ENCODE data around the gene LINS1. TPM values are rescaled to one million over a fixed set of nuclear protein-coding genes. Genes with fewer than 3 reads are reported as not detected.

Gene LINS1
- polyA plus RNA-seq, 1 experiment: 12.6 TPM

- CTCF ChIA-PET: interaction anchor here (1.3 kb wide), 1 partner anchor 261 kb away, joined by 3 read pairs; no protein-coding TSS in a partner anchor
Observed at GRCh38 chr15:100612539-100612938, 10.6 kb upstream of the LINS1 start.

GRCh38 chr15:100602823-100603393, 924 bp upstream of the LINS1 start:
- no peak for TF ChIP-seq CTCF (IDR thresholded peaks at IDR 0.05; ENCODE audit: low read depth, low read length)
- Histone ChIP-seq H3K27me3 (ENCODE audit: control insufficient read depth, insufficient read depth, low read length) (no peaks in the 10 kb centered on the region), H3K9me3 (ENCODE audit: control insufficient read depth, insufficient read depth, low read length) (peaks cover 4% of the 10 kb centered on the region; the same call in 1 of the 2 replicates), H3K27ac (ENCODE audit: low read depth, low read length) (peak overlapping the region; percentile 39), H3K4me3 (ENCODE audit: low read depth, low read length) (peak overlapping the region; percentile 94)
- DNase-seq (ENCODE audit: low read depth, low spot score): no peak
- ChIA-PET POLR2A (no interaction called here), CTCF (interaction anchor here (0.6 to 1.7 kb wide), 4 partner anchors 31 to 270 kb away, joined by 3 to 4 read pairs (median 4); no protein-coding TSS in a partner anchor)

More at GRCh38 chr15:100612539-100612938, 10.6 kb upstream of the LINS1 start:
- no peak overlapping the region for H3K4me3 ChIP-seq (ENCODE audit: low read depth, low read length)
- no peaks in the 10 kb centered on the region for H3K9me3 ChIP-seq (ENCODE audit: control insufficient read depth, insufficient read depth, low read length)
- H3K27me3 ChIP-seq (ENCODE audit: control insufficient read depth, insufficient read depth, low read length): no peaks in the 10 kb centered on the region
- POLR2A ChIA-PET: no interaction called here
- TF ChIP-seq CTCF (IDR thresholded peaks at IDR 0.05; ENCODE audit: low read depth, low read length): no peak
- no peak overlapping the region for H3K27ac ChIP-seq (ENCODE audit: low read depth, low read length)
- no peak for DNase-seq (ENCODE audit: low read depth, low spot score)

- no peak overlapping the region for H3K27ac ChIP-seq (ENCODE audit: low read depth, low read length)
- ChIA-PET POLR2A (no interaction called here), CTCF (interaction anchor here (1.0 to 1.7 kb wide), 3 partner anchors 29 to 271 kb away, joined by 4 read pairs; no protein-coding TSS in a partner anchor)
- no peaks in the 10 kb centered on the region for H3K27me3 ChIP-seq (ENCODE audit: control insufficient read depth, insufficient read depth, low read length)
- H3K9me3 ChIP-seq (ENCODE audit: control insufficient read depth, insufficient read depth, low read length): peaks cover 4% of the 10 kb centered on the region; the same call in 1 of the 2 replicates
- no peak for DNase-seq (ENCODE audit: low read depth, low spot score)
- TF ChIP-seq CTCF (IDR thresholded peaks at IDR 0.05; ENCODE audit: low read depth, low read length): no peak
- peak overlapping the region; percentile 76 for H3K4me3 ChIP-seq (ENCODE audit: low read depth, low read length)
Observed at GRCh38 chr15:100601617-100602063, 344 bp downstream of the LINS1 start.

- DNase-seq (ENCODE audit: low read depth, low spot score): no peak
- TF ChIP-seq CTCF (IDR thresholded peaks at IDR 0.05; ENCODE audit: low read depth, low read length): no peak
- no peaks in the 10 kb centered on the region for H3K27me3 ChIP-seq (ENCODE audit: control insufficient read depth, insufficient read depth, low read length)
Observed at GRCh38 chr15:100601163-100601562, 821 bp downstream of the LINS1 start.

GRCh38 chr15:100598655-100599054, 3.3 kb downstream of the LINS1 start:
- no peak overlapping the region for H3K27ac ChIP-seq (ENCODE audit: low read depth, low read length)
- CTCF ChIA-PET: interaction anchor here (0.9 to 2.9 kb wide), 2 partner anchors 248 to 409 kb away, joined by 4 to 12 read pairs; no protein-coding TSS in a partner anchor
- no peak for TF ChIP-seq CTCF (IDR thresholded peaks at IDR 0.05; ENCODE audit: low read depth, low read length)
- H3K9me3 ChIP-seq (ENCODE audit: control insufficient read depth, insufficient read depth, low read length): peaks cover 4% of the 10 kb centered on the region; the same call in 1 of the 2 replicates
- POLR2A ChIA-PET: no interaction called here
- H3K27me3 ChIP-seq (ENCODE audit: control insufficient read depth, insufficient read depth, low read length): no peaks in the 10 kb centered on the region
- no peak for DNase-seq (ENCODE audit: low read depth, low spot score)
- H3K4me3 ChIP-seq (ENCODE audit: low read depth, low read length): no peak overlapping the region

More at GRCh38 chr15:100601163-100601562, 821 bp downstream of the LINS1 start:
- POLR2A ChIA-PET: no interaction called here
- no peak overlapping the region for H3K27ac ChIP-seq (ENCODE audit: low read depth, low read length)
- peaks cover 4% of the 10 kb centered on the region; the same call in 1 of the 2 replicates for H3K9me3 ChIP-seq (ENCODE audit: control insufficient read depth, insufficient read depth, low read length)
- H3K4me3 ChIP-seq (ENCODE audit: low read depth, low read length): peak overlapping the region; percentile 76
- CTCF ChIA-PET: interaction anchor here (1.4 kb wide), 1 partner anchor 251 kb away, joined by 4 read pairs; no protein-coding TSS in a partner anchor

All from AG04450 (cell line).